Stimulated activated CD8-positive, alpha-beta memory T cell treated with anti-CD3 and anti-CD28 coated beads, Interleukin-4, amount 100 ng/mL, for 1 hour (primary cell): ENCODE measurements around the gene DIP2B.
"Not testable (repeated sequence)": the region's sequence is repeated elsewhere in the genome, so short reads cannot be mapped to it uniquely, and the experiment has no call there.

Experiments
- DNase-seq, 2 donors: peaks; one replicate each; pipeline ENCODE4 v3.0.0-alpha.2; 2020; ENCODE audit warnings: low read depth in 2 of 2, low spot score in 1 of 2

The DIP2B gene

DNA sequence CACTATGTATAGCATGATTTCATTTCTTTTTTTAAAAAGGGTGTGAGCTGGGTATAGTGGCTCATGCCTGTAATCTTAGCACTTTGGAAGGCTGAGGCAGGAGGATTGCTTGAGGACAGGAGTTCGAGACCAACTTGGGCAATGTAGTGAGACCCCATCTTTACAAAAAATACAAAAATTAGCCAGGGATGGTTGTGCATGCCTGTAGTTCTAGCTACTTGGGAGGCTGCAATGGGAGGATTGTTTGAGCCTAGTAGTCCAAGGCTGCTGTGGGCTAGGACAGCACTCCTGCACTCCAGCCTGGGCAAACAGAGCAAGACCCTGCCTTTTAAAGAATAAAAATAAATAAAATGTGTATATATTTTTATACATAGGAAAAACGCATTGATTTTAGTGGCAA lies 43.0 kb downstream of the DIP2B start:
- no peak for DNase-seq

DNA sequence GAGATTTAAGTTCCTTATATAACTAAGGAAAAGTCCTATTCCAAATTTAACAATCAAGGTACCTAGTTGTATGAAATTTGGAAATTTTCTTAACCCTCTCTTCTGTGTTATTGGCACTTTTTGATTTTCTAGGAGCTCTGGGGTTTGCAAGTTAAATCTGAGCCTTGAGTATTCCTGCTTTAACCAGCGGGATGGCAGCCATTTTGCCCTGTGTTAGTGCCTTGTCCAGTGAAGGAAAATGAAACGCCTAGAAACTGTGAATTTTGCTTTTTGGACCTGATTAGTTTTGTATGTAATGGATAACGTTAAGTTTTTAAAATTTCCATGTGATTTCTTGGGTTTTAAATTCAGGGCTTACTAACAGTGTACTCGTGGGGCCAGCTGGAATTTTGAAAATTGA lies 45.1 kb downstream of the DIP2B start:
- no peak for DNase-seq

DNA sequence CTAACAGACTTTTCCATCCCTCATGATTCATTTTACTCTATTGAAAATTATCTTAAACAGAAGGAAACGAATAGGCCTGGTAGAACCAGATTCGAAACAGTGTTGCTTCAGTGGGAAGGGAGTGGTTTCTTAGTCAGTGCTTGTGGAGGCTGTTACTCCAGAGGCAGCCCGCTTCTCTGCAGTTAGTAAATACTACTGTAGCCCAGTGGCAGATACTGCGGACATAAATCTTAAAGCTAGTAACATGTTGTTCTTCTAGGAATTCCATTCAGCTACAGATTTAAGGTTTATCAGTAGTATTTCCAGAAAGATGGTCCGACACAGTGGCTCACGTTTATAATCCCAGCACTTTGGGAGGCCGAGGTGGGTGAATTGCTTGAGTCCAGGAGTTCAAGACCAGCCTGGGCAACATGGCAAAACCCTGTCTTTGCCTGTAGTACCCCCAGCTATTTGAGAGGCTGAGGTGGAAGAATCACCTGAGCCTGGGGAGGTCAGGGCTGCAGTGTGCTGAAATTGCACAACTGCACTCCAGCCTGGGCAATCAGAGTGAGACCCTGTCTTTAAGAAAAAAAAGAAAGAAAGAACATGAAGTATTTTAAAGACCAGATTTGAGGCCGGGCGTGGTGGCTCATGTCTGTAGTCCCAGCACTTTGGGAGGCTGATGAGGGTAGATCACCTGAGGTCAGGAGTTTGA lies 45.9 kb downstream of the DIP2B start:
- DNase-seq = no peak

DNA sequence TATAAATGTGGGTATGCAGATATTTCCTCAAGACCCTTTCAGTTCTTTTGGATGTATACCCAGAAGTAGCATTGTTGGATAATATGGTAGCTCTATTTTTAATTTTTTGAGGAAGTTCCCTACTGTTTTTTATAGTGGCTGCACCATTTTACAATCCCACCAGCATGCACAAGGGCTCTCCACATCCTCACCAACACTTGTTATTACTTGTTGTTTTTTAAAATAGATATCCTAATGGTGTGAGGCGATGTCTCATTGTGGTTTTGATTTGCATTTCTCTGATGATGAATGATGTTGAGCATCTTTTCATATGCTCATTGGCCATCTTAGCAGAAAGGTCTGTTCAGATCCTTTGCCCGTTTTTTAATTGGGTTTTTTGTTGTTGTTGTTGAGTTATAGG lies 47.1 kb downstream of the DIP2B start:
- no peak for DNase-seq

DNA sequence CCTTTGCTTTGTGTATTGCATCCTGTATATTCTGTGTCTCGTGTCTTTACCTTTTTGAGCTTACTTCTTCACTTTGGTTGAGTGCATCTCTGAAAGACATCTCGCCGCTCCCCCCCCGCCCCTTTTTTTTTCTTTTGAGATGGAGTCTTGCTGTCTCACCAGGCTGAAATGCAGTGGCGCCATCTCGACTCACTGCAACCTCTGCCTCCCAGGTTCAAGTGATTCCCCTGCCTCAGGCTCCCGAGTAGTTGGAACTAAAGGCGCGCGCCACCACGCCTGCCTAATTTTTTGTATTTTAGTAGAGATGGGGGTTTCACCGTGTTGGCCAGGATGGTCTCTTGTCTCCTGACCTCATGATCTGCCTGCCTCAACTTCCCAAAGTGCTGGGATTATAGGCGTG lies 49.9 kb downstream of the DIP2B start:
- DNase-seq = no peak

DNA sequence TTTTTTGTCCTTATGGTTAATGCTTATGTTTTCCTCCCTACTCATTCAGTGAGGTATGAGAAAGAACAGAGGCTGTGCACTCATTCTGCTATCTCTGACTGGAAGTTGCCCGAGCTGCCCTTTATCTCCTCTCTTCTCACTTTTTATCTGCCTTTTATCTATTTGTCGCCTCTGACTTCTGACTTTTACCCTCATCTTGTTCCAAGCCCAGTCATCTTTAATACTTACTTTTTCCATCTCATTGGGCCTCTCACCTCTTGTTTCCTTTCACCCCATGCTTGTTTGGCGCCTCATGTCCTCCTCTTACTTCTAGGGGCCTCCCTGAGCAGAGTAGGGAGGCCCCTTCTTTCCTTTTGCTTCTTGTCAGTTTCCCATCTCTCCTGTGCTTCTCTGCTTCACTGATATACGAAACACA lies 50.7 kb downstream of the DIP2B start:
- DNase-seq = no peak

DNA sequence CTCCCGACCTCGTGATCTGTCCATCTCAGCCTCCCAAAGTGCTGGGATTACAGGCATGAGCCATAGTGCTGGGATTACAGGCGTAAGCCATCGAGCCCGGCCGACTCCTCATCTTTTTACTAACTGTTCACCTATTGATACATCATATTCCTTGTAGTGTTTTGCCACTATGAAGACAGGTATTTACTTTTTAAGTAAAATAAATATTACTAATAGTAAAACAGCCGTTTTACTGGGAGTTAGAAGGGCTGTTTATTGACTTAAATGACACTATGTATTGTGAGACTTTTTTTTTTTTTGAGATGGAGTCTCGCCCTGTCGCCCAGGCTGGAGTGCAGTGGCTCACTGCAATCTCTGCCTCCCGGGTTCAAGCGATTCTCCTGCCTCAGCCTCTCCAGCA lies 51.5 kb downstream of the DIP2B start:
- DNase-seq = no peak

DNA sequence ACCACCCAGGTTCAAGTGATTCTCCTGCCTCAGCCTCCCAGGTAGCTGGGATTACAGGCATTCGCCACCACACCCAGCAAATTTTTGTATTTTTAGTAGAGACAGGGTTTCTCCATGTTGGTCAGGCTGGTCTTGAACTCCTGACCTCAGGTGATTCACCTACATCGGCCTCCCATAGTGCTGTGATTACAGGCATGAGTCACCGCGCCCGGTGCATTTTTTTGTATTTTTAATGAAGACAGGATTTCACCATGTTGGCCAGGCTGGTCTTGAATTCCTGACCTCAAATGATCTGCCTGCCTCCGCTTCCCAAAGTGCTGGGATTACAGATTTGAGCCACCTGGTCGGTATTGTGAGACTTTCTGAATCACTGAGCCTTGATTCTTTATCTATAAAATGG lies 52.0 kb downstream of the DIP2B start:
- DNase-seq = not testable (repeated sequence)

DNA sequence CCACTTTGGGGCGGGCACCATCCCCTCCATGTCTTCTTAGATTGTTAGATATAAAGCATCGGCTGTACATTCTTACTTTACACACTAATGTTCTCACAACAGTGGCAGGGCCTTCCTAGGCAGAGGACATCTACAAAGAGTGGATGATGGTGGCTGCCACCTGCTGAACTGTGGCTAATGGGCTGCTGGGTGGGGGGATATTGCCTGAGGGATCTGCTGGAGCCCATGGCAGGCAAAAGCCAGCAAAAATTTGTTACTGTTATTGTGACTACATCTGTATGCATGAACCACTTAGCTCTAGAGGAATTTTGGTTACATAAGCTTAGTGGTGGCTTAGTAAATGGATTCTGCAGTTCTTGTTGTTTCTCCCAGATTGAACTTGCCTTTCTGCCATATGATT lies 52.6 kb downstream of the DIP2B start:
- DNase-seq = no peak

DNA sequence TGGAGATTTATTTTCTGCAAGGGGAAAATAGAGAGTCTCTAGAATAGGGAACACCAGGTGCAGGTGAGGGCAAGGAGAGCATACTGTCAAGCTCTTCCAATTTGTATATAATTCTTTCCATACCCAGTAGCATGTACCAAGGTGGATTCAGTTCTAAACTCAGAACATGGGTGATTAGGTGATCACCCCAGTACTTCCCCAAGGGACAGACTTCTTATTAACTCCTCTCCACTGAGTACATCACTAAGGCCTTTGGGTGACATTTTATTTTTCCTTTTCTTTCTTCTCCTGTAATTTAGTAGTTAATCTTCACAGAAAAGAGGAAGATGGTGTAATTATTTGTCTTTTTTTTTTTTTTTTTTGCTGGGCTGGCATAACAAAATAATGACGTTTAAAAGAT lies 54.2 kb downstream of the DIP2B start:
- no peak for DNase-seq

DNA sequence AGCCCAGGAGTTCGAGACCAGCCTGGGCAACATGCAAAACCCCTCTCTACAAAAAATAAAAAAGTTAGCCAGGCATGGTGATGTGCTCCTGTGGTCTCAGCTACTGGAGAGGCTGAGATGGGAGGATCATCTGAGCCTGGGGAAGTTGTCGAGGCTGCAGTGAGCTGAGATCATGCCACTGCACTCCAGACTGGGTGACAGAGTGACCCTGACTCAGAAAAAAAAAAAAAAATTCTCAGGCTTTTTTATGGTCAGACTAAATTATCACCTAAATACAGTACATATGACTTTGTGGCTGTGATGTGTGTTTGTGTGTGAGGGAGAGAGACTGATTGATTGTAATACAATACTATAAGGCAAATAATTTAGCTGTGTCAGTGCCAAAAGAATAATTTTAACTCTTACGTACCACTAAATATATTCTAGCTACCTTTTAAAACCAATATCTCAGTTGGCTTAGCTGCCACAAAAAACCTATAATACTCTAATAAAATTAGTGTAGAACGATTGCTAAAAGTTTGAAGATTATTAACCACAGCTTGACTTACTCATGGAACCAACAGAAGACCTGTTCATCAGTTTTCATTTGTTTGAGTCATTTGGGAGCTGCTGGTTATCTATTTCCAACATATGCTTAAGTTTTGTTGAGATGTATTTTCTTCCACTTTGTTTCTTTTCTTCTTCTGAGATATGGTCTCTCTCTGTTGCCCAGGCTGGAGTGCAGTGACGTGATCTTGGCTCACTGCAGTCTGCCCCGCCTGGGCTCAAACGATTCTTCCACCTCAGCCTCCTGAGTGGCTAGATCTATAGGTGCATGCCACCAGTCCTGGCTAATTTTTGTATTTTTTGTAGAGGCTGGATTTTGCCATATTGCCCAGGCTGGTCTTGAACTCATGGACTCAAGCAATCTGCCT lies 58.0 kb downstream of the DIP2B start:
- DNase-seq = no peak

DNA sequence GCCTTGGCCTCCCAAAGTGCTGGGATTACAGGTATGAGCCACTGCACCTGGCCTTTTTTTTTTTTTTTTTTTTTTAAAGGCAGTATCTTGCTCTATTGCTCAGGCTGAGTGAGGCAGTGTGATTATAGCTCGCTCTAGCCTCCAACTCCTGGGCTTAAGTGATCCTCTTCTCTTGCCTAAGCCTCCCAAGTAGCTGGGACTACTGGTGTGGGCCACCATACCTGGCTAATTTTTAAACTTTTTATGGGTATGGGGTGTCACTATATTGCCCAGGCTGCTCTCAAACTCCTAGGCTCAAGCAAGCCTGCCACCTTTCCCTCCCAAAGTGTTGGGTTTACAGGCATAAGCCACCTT lies 58.6 kb downstream of the DIP2B start:
- DNase-seq = no peak

DNA sequence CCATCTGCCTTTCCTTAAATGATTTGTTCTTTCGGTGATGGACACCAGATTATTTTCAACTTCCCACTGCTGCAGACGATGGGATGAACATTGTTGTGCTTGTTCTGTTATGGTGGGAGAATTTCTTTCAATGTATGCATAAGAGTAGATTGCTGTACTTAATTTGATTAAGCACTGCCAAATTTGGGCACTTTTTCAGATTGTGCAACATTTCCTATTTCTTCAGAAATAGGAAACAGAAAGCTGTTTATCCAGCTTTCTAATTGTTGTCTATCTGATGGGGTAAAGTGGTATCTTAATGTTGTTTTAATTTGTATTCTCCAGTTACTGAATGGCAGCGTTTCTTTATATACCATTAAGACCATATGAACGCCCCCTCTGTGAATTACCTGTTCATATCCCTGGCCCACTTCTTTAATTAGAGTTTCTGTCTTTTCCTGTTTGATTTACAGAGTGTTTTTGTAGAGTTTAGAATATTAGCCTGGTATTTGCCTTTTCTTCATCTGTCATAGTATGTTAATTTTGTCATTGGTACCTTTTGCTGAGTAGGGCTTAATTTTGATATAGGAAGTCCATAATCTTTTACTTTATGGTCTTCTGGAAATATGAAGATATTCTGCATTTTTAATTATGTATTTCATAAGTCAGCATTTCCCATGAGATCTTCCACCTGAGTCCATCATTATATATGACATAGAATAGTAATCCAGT lies 59.6 kb downstream of the DIP2B start:
- no peak for DNase-seq

DNA sequence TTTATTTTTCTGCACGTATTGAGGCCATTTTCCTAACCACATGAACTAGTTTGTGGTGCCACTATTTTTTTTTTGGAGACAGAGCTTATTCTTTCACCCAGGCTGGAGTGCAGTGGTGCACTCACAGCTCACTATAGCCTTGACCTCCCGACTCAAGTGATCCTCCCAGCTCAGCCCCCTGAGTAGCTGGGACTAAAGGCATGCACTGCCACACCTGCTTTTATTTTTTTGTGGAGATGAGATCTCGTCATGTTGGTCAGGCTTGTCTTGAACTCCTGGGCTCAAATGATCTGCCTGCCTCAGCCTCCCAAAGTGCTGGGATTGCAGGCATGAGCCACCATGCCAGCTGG lies 60.1 kb downstream of the DIP2B start:
- no peak for DNase-seq

DNA sequence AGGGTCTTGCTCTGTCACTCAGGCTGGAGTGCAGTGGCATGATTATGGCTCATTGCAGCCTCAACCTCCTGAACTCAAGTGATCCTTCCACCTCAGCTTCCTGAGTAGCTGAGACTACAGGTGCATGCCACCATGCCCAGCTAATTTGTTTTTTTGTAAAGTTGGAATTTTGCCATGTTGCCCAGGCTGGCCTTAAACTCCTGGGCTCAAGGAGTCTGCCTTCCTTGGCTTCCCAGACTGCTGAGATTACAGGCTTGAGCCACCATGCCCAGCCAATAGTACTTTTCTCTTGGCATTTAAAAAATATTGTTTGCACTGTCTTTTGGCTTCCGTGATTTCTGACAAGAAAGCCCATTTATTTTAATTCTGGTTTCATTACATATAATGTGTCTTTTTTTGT lies 61.3 kb downstream of the DIP2B start:
- no peak for DNase-seq

DNA sequence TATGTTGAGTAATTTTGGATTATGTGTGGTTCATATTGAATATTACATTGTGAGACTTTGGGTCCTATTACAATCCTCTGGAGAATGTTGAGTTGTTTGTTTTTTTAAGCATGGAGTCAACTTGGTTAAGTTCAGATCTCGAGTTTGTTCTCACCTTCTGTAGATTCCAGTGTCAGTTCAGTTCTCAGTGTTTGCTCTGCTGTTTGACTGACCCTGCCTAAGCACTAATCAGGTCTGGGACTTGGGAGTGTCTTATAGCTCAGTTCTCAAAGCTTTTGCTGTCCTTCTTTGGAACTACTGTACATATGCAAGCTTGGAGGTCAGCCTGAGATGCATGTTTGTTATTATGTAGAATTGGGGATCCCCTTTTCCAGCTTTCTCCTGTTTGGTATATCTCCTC lies 63.1 kb downstream of the DIP2B start:
- no peak for DNase-seq

DNA sequence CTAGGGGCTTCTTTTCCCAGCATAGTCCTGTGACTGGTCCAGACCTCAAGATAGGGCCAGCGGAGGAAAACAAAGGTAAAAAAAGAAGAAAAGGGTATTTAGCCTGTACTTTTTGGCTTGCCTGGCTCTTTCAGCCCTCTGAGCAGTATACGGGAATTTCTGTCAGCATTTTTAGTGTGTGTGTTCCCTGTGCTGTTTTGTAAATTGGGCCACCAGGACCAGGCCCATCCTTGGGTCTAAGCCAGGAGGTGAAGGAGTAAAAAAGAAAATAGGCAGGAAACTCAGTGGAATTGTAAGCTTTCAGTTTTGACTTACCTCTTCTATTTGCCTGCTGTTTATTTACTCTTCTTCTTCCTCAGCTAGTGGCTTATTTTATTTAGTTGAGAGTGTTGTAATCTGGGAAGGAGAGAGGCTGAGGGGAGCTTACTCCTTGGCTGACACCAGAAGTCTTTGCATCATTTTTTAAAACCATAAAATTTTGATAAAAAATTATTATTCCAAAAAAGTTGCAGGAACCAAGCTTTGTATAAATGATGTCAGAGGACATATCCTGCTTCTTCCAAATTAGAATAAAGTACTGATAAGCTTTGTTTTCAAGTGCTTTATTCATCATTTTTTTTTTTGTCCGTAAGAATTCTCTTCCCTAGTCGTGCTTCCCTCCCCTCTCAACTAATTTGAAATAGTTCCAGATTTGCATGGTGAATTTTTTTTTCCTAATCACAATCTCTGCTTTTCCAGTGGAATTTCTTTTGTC lies 63.7 kb downstream of the DIP2B start:
- no peak for DNase-seq

DNA sequence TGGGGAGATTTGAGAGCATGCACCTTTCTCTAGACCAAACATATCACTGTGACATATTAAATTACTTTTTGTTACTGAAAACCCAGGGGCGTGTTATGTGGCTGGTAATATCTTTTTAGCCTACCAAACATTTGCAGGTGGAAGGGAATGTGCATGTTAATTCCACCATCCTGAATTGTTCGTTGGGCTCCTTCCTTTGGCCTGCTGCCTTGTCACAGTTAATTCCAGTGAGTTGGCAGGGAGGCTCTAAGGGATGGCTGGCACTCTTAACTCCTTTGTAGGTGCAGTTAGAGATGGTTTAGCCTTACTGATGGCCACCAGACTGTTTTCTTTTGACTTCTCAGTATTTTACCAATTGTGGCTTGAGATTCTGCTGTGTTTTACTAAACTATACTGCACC lies 64.5 kb downstream of the DIP2B start:
- no peak for DNase-seq

DNA sequence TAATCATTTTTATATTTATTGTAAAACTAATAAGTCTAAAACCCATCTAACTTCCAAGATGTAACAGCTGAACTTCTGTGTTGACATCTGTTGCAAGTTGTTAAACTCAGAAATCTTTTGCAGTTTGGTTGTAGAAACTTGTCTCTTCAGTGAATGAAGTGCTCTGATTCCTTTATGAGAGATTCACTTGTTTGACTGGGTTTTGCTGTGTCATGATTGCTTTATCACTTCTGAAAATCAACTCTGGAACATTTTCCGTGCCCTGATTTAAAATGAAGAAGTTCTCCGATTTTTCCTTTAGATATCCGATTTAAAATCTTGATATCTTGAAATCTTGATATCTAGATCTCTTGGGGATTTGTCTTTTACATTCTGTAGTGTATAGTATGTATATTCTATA lies 65.1 kb downstream of the DIP2B start:
- DNase-seq = no peak

DNA sequence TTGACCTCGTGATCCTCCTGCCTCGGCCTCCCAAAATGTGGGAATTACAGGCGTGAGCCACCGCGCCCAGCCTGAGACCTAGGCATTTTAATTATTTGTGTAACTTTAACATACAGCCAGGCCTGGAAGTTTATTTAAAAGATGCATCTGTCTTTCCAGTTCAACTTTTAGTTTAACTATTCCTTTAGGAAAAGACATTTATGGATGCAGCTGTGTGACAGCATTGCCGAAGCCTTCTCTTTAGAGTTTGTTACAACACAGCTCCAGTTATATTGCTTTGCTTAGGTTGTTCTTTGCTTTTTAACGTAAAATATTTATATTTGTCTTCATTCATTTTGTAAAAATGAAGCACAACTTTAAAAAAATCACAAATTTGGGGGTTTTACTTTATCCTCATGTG lies 67.0 kb downstream of the DIP2B start:
- DNase-seq = no peak

DNA sequence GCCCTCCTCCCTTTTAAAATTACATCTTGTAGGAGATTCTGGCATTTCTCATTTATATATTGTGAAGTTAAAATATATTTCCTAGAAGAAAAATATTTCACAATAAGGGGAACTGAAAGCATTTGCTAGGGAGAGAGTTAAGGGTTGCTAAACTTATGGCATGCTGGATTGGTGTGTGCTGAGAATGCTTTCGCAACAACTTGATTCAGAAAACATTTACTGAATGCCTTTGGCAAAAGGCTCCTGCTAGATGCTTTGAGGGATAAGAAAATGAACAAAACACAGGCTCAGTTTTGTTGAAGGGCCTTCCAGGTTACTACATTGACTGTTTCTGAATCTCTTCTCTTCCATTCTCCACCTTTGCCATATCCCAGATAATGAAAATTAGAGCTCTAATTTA lies 67.5 kb downstream of the DIP2B start:
- DNase-seq = no peak

DNA sequence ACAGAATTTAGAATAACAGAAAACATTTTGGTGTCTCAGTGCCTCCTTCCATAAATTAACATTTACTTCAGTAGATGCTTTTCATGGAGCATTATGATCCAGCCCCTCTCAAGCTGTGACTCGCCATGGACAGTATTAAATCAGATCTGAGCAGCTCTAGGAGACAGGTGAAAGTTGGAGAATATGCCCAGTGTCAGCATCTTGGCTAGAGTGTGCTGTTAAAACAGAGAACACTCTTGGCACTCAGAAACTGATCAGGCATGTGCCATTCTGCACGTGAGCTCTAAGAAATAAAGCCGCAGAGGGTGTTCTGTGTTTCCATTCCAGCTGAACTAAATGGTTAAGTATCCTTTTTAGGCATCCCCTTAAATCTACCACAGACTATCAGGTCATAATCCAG lies 68.0 kb downstream of the DIP2B start:
- no peak for DNase-seq
